Stimulated activated CD8-positive, alpha-beta memory T cell treated with anti-CD3 and anti-CD28 coated beads, Interleukin-12 subunit alpha, Interleukin-12 subunit beta, amount 100 ng/mL, for 4 hours (primary cell): ENCODE results near the gene HTR4.

ENCODE experiments used
- DNase-seq: peaks from one replicate; pipeline ENCODE4 v3.0.0-alpha.2; 2020; ENCODE audit warnings: low read depth

Gene HTR4

GRCh38 chr5:148607406-148607805, 46.9 kb downstream of the HTR4 start:
- no peak for DNase-seq

- no peak for DNase-seq
Observed at GRCh38 chr5:148606296-148606695, 48.0 kb downstream of the HTR4 start.

GRCh38 chr5:148599187-148599586, 55.1 kb downstream of the HTR4 start:
- no peak for DNase-seq

- no peak for DNase-seq
Observed at GRCh38 chr5:148595697-148596096, 58.6 kb downstream of the HTR4 start.

GRCh38 chr5:148586796-148587195, 67.5 kb downstream of the HTR4 start:
- no peak for DNase-seq

GRCh38 chr5:148585988-148586387, 68.3 kb downstream of the HTR4 start:
- DNase-seq, result no peak

- no peak for DNase-seq
Observed at GRCh38 chr5:148584103-148584502, 70.2 kb downstream of the HTR4 start.

GRCh38 chr5:148583421-148583965, 70.8 kb downstream of the HTR4 start:
- no peak for DNase-seq

- DNase-seq, result no peak
Observed at GRCh38 chr5:148574167-148574566, 80.2 kb downstream of the HTR4 start.

GRCh38 chr5:148573374-148573773, 81.0 kb downstream of the HTR4 start:
- DNase-seq, result no peak

- no peak for DNase-seq
Observed at GRCh38 chr5:148569948-148570347, 84.4 kb downstream of the HTR4 start.

GRCh38 chr5:148565148-148565547, 89.2 kb downstream of the HTR4 start:
- DNase-seq, result no peak

- DNase-seq, result no peak
Observed at GRCh38 chr5:148563021-148563420, 91.3 kb downstream of the HTR4 start.

- no peak for DNase-seq
Observed at GRCh38 chr5:148561801-148562311, 92.5 kb downstream of the HTR4 start.

GRCh38 chr5:148559461-148559860, 94.9 kb downstream of the HTR4 start:
- no peak for DNase-seq

GRCh38 chr5:148558892-148559291, 95.4 kb downstream of the HTR4 start:
- no peak for DNase-seq

GRCh38 chr5:148556835-148557234, 97.5 kb downstream of the HTR4 start:
- no peak for DNase-seq

GRCh38 chr5:148554621-148555020, 99.7 kb downstream of the HTR4 start:
- no peak for DNase-seq

- no peak for DNase-seq
Observed at GRCh38 chr5:148543727-148544126, 110.6 kb downstream of the HTR4 start.

- DNase-seq, result no peak
Observed at GRCh38 chr5:148542812-148543211, 111.5 kb downstream of the HTR4 start.

GRCh38 chr5:148541054-148541835, 113.1 kb downstream of the HTR4 start:
- DNase-seq, result no peak

GRCh38 chr5:148540647-148541046, 113.7 kb downstream of the HTR4 start:
- no peak for DNase-seq

- no peak for DNase-seq
Observed at GRCh38 chr5:148539851-148540250, 114.5 kb downstream of the HTR4 start.

- no peak for DNase-seq
Observed at GRCh38 chr5:148535190-148535589, 119.1 kb downstream of the HTR4 start.
